Activated CD4-positive, alpha-beta T cell treated with anti-CD3 and anti-CD28 coated beads for 24 hours (primary cell): ENCODE results near the gene SIGLEC7.

ENCODE experiments used
- DNase-seq, 2 donors: peaks; one replicate each; pipeline ENCODE4 v3.0.0-alpha.2; 2020; ENCODE audit warnings: low read depth in 2 of 2

The SIGLEC7 gene

GRCh38 chr19:51169283-51169918, 27.3 kb downstream of the SIGLEC7 start:
- DNase-seq, result peak; percentile 54

GRCh38 chr19:51172223-51172622, 30.1 kb downstream of the SIGLEC7 start:
- no peak for DNase-seq

DNA sequence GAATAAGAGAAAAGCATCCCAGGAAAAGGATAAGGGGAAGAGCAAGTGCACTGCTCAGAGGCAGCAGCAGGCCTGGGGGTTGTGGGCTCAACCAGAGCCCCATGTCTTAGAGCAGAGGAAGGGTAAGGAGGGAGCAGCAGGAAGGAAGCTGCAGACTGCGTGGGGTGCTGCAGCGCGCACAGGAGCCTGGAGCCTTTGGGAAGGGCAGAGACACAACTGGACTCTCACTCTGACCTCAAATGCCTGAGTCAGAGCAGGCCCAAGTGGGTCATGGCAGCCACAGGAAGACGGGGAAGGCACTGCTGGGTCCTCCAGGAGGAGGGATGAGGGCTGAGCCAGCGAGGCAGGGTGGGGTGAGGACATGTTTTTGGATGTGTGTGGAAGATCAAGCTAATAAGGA, 31.6 kb downstream of the SIGLEC7 start:
- DNase-seq, result no peak

GRCh38 chr19:51179256-51179655, 37.2 kb downstream of the SIGLEC7 start:
- no peak for DNase-seq

- no peak for DNase-seq
Observed at GRCh38 chr19:51181377-51181912, 39.3 kb downstream of the SIGLEC7 start.

GRCh38 chr19:51181913-51182419, 39.9 kb downstream of the SIGLEC7 start:
- DNase-seq, result peak in 1 of 2 donors; percentile 18

GRCh38 chr19:51183629-51184028, 41.5 kb downstream of the SIGLEC7 start:
- no peak for DNase-seq

DNA sequence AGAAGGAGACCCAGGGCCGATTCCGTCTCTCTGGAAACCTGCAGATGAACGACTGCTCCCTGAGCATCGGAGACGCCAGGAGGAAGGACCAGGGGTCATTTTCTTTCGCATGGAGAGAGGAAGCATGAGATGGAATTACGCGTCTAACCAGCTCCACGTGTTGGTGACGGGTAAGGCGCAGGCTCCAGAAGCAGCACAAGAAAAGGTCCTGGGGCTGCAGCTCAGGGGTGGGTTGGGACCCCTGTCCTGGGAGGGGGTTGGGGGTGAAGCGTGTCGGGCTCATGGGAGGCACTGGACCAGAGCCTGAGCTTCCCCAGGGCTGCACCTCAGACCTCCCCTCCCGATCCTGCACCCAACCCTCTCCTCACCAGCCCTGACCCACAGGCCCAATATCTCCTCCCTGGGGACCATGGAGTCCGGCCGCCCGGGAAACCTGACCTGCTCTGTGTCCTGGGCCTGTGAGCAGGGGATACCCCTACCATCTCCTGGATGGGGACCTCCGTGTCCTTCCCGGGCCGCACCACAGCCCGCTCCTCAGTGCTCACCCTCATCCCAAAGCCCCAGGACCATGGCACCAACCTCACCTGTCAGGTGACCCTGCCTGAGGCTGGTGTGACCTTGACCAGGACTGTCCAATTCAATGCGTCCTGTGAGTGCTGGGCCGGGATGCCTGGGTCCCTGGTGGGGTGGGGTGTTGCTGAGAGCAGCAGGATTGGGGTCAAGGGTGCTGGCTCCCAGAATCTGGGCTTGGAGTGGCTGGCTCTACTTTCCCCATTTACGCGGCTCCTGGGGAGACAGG, 43.2 kb downstream of the SIGLEC7 start:
- no peak for DNase-seq

GRCh38 chr19:51185868-51186215, 43.7 kb downstream of the SIGLEC7 start:
- no peak for DNase-seq

GRCh38 chr19:51186323-51186722, 44.2 kb downstream of the SIGLEC7 start:
- DNase-seq, result no peak

GRCh38 chr19:51187395-51188226, 45.5 kb downstream of the SIGLEC7 start:
- DNase-seq, result no peak

GRCh38 chr19:51188227-51188559, 46.1 kb downstream of the SIGLEC7 start:
- DNase-seq, result no peak

DNA sequence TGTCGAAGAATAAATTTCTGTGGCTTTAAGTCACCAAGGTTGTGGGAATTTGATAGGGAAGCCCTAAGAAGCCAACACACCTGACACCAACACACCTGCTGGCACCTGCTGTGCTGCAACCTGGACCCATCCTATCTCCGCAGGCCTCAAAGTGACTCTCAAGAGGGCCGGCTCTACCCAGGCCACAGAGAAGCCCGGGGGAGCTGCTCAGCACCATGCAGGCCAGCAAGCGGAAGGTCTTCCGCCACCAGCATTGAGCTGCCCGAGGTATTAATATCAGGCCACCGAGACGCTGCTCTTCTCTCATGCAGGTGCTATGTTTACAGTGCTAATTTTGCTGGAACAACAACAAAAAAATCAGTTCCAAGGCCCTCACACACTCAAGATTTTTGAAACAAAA, 50.6 kb downstream of the SIGLEC7 start:
- DNase-seq, result no peak

DNA sequence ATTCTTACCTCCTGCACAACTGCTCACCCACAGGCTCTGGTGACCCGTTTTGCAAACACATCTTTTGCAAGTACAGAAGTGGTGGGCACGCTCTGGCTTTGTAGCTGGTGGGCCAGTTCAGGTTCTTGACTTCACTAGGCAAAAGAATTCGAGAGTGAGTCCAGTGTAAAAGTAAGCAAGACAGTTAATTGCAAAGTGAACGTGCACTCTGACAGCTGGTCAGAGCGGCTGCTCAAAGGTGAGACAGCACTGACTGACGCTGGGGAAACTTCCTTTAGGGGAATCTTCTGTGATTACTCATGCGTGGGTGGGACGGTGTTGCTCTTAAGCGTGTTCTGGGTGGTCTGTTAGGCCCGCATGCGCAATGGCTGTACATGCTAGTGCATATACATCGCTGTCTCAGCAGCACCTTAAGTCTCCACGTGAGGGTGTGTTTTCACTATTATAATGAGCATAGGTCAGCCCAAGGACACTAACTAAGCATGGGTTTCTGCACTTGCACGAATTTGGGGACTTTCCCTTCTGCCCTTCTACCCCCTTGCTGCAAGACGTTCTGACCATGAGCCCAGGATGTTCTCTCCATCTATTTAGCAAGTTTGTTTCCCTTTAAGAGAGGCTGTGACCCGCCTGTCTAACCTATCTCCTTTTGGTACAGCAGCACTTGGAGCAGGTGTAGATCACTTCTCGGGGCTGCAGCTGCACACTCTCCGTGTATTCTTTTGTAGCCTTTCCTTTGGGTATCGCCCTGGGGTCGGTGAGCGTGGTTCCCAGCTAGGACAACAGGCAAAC, 52.6 kb downstream of the SIGLEC7 start:
- DNase-seq, result no peak

- no peak for DNase-seq
Observed at GRCh38 chr19:51195316-51195586, 53.1 kb downstream of the SIGLEC7 start.

GRCh38 chr19:51195616-51196015, 53.5 kb downstream of the SIGLEC7 start:
- DNase-seq, result no peak

GRCh38 chr19:51196181-51196580, 54.1 kb downstream of the SIGLEC7 start:
- DNase-seq, result no peak

GRCh38 chr19:51198641-51199040, 56.5 kb downstream of the SIGLEC7 start:
- DNase-seq, result no peak

- no peak for DNase-seq
Observed at GRCh38 chr19:51200071-51200666, 58.1 kb downstream of the SIGLEC7 start.

- DNase-seq, result no peak
Observed at GRCh38 chr19:51201712-51202111, 59.6 kb downstream of the SIGLEC7 start.
